ENCODE results near the gene SYT9.
A peak's percentile ranks its signal among the peaks of the same experiment; 100 is the strongest.

Gene SYT9

GRCh38 chr11:7428196-7428595 lies 176.5 kb downstream of the SYT9 start:
- DNase-seq (no peak), ATAC-seq (replicated peaks) (no peak)
- Mint-ChIP-seq H3K27me3 (peaks cover 27 to 41% of the 10 kb centered on the region in 2 donors), H3K4me3 (no peak overlapping the region), H3K36me3 (ENCODE audit: insufficient read depth) (no peaks in the 10 kb centered on the region), H3K27ac (peak overlapping the region in 1 of 2 donors; percentile 9), H3K4me1 (ENCODE audit: low read depth in 2 of 2) (no peaks in the 10 kb centered on the region), H3K9me3 (no peaks in the 10 kb centered on the region)

GRCh38 chr11:7430496-7430895 lies 178.8 kb downstream of the SYT9 start:
- ATAC-seq (replicated peaks), result no peak
- H3K9me3 Mint-ChIP-seq, result no peaks in the 10 kb centered on the region
- no peaks in the 10 kb centered on the region for H3K36me3 Mint-ChIP-seq (ENCODE audit: insufficient read depth)
- H3K4me1 Mint-ChIP-seq (ENCODE audit: low read depth in 2 of 2), result no peaks in the 10 kb centered on the region
- no peak for DNase-seq
- peaks cover 21 to 32% of the 10 kb centered on the region in 2 donors for H3K27me3 Mint-ChIP-seq
- no peak overlapping the region for H3K4me3 Mint-ChIP-seq
- H3K27ac Mint-ChIP-seq, result no peak overlapping the region

- no peak for DNase-seq
- Mint-ChIP-seq H3K4me3 (no peak overlapping the region), H3K4me1 (ENCODE audit: low read depth in 2 of 2) (peaks cover 14 to 16% of the 10 kb centered on the region in 2 donors), H3K36me3 (ENCODE audit: insufficient read depth) (no peaks in the 10 kb centered on the region), H3K9me3 (no peaks in the 10 kb centered on the region), H3K27me3 (no peaks in the 10 kb centered on the region), H3K27ac (peak overlapping the region in 1 of 2 donors; percentile 87)
- no peak for ATAC-seq (replicated peaks)
Measured at GRCh38 chr11:7435176-7435575, 183.5 kb downstream of the SYT9 start.

DNA sequence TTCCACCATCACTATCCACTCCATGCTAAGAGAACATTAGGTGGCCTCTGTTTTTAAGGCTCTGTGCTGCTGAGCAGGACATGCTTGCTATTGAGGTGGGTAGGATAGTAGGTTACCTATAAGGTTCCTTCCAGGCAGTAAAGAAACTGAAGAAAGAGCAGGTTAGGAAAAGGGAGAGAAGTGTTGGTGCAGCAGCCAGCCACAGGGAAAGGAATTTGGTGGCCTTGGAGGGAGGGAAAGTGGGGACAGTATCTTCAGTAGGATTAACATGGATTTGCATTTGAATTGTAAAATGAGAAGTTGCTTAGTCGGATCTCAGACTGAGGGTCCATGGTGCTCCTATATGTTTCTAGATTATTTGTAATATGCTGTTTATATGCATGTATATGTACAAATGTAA lies 184.4 kb downstream of the SYT9 start:
- Mint-ChIP-seq H3K36me3 (ENCODE audit: insufficient read depth) (no peaks in the 10 kb centered on the region), H3K27me3 (no peaks in the 10 kb centered on the region), H3K4me3 (peak overlapping the region; percentile 65 to 66), H3K27ac (peak overlapping the region; percentile 87 to 94), H3K4me1 (ENCODE audit: low read depth in 2 of 2) (peaks cover 14 to 16% of the 10 kb centered on the region in 2 donors), H3K9me3 (no peaks in the 10 kb centered on the region)
- DNase-seq, result no peak
- ATAC-seq (replicated peaks), result no peak

DNA sequence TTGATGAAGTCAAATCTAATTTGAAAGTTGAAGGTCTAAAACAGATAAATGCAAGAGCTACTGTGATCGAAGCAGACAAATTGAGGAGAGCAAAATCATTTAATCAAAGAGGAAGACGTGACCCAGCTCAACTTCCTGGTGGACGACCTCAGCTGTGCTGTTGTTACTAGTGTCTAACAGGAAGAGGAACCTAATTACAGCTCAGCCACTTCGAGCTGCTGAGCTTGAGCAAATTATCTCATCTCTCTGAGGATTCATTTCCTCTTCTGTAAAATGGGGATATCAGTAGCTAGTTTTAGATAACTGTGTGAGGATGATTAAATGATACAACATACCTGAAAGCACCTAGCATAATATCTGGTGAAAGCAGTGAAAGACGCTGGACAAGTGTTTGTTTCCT lies 185.0 kb downstream of the SYT9 start:
- Mint-ChIP-seq H3K4me3 (peak overlapping the region; percentile 65 to 66), H3K4me1 (ENCODE audit: low read depth in 2 of 2) (peaks cover 14 to 16% of the 10 kb centered on the region in 2 donors), H3K36me3 (ENCODE audit: insufficient read depth) (no peaks in the 10 kb centered on the region), H3K9me3 (no peaks in the 10 kb centered on the region), H3K27me3 (no peaks in the 10 kb centered on the region), H3K27ac (peak overlapping the region; percentile 87 to 94)
- peak; percentile 78 for ATAC-seq (replicated peaks)
- DNase-seq, result peak in 1 of 3 experiments; percentile 9

DNA sequence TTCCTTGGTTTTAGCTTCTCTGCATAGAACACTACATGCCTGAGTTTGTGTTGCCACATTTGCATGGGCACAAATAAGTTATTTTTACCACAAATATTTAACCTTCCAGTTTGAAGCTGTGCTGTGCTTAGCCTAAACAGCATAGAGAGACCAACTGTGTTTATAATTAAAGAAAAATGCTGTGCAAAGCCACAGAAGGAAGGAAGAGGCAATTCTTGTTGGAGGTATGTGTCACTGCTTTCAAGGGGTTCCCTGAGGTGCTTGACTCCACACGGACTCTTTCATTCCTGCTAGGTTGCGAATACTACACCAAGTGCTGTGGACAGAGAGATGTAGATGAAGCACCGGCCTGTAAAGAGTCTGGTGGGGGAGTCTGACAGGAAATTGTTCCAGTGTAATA lies 186.0 kb downstream of the SYT9 start:
- DNase-seq (no peak), ATAC-seq (replicated peaks) (no peak)
- Mint-ChIP-seq H3K27me3 (no peaks in the 10 kb centered on the region), H3K27ac (peak overlapping the region in 1 of 2 donors; percentile 36), H3K9me3 (no peaks in the 10 kb centered on the region), H3K4me1 (ENCODE audit: low read depth in 2 of 2) (peaks cover 14 to 16% of the 10 kb centered on the region in 2 donors), H3K36me3 (ENCODE audit: insufficient read depth) (no peaks in the 10 kb centered on the region), H3K4me3 (no peak overlapping the region)

DNA sequence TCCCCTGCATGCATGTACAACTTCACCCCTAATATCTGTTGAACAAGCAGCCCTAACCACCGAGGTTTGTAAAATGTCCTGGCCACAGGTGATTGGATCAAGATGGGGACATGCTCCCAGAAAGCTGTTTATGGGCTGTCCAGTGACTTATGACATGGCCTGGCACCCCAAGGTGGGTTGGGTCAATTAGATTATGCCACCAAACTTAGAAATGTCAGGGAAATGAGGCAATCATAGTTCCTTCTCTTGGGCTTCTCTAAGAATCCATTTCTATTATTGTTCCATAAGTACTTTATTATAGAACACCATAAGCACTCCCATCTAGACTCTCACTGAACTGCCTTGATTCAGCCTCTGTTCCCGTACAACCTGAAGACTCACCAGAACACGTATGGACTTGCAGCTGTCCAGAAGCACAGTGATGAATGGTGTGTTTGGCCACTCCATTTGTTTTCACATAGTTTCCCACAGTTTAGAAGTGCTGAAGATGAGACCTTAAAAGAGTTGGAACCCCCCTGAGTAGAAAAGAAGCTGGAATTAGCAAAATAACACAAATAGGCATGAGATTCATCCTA lies 188.1 kb downstream of the SYT9 start:
- DNase-seq (no peak), ATAC-seq (replicated peaks) (no peak)
- peak overlapping the region in 1 of 2 donors; percentile 33 for H3K27ac Mint-ChIP-seq
- no peaks in the 10 kb centered on the region for H3K36me3 Mint-ChIP-seq (ENCODE audit: insufficient read depth)
- no peak overlapping the region for H3K4me3 Mint-ChIP-seq
- H3K9me3 Mint-ChIP-seq, result no peaks in the 10 kb centered on the region
- H3K27me3 Mint-ChIP-seq, result peaks cover 0 to under 1% of the 10 kb centered on the region in 2 donors
- peaks cover 14 to 16% of the 10 kb centered on the region in 2 donors for H3K4me1 Mint-ChIP-seq (ENCODE audit: low read depth in 2 of 2)

DNA sequence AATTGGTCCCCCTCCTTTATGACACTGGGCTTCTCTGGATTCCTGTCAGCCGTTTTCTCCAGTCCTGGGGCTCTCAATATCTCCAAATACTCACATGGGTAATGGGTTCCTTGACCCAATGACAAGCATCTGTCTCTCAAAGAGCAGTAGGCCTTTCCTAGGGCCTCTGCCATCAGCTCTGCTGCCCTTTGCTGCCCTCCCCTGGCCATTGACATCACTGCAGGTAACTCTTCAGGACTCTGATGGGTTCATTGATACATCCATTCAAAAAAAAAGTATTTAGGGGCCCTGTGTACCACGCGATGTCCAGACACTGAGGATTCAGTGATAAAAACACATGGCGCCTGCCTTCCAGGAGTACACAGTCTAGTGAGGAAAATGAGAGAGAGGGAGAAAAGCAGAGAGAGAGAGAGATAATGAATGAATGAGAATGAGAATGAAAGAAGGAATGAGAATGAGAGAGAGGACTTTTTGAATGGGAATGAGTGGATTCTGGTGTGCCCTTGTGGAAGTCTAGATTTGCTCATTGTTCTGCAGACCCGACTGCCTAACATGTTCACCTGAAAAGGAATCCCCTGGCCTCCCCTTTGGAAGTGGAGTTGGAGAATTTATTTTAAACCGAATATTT lies 191.0 kb downstream of the SYT9 start:
- ATAC-seq (replicated peaks), result peak; percentile 83

DNA sequence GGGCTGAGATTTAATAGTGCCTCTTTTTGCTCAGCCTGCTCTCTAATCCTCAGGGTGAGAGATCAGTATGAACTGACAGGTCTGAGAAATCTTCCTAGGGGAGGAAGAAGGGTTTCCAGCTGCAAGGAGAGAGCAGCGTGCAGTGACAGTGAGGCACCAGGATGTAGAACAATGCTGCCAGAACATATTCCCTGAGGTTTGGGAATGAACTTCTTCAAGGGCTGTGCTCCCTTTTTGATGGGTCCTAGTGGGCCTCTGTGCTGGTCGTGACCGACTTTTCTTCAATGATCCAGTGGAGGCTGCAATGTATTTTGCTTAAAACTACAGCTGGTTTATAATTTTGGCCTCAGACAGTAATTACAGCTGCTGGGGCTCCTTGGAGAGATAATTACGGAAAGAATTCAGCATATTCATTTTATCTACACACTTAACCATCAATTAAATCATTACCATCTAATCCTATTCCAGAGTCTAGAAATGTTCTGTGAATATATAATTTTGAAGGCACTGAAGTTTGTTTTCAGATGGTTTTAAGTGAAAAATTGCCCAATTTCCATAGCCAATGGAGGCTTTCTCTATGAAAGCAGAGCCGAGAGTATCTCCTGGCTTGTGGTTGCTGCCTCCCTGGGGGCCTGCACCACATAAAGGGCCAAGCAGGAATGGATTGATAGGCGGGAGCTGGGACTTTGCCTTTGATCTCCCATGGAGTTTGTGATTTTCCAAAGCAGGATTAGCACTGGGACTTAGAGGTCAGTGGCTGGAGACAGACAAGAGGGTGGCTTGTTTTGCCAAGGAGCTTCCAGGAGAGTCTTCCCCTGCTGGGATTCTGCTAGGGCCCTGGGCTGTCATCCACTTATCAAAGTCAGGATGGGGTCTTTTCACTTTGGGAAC lies 192.6 kb downstream of the SYT9 start:
- peaks cover 10 to 21% of the 10 kb centered on the region in 2 donors for H3K27me3 Mint-ChIP-seq
- no peaks in the 10 kb centered on the region for H3K36me3 Mint-ChIP-seq (ENCODE audit: insufficient read depth)
- no peaks in the 10 kb centered on the region for H3K4me1 Mint-ChIP-seq (ENCODE audit: low read depth in 2 of 2)
- no peak overlapping the region for H3K4me3 Mint-ChIP-seq
- H3K9me3 Mint-ChIP-seq, result no peaks in the 10 kb centered on the region
- no peak overlapping the region for H3K27ac Mint-ChIP-seq
- no peak for ATAC-seq (replicated peaks)
- DNase-seq, result no peak

More for the DNA sequence above, 191.0 kb downstream of the SYT9 start:
- peaks cover 0 to 3% of the 10 kb centered on the region in 2 donors for H3K4me1 Mint-ChIP-seq (ENCODE audit: low read depth in 2 of 2)
- H3K36me3 Mint-ChIP-seq (ENCODE audit: insufficient read depth), result no peaks in the 10 kb centered on the region
- DNase-seq, result peak; percentile 60 to 71 (median 68)
- H3K27ac Mint-ChIP-seq, result no peak overlapping the region
- H3K27me3 Mint-ChIP-seq, result peaks cover 10 to 21% of the 10 kb centered on the region in 2 donors
- H3K9me3 Mint-ChIP-seq, result no peaks in the 10 kb centered on the region
- no peak overlapping the region for H3K4me3 Mint-ChIP-seq

- Mint-ChIP-seq H3K9me3 (no peaks in the 10 kb centered on the region), H3K27ac (no peak overlapping the region), H3K4me1 (ENCODE audit: low read depth in 2 of 2) (no peaks in the 10 kb centered on the region), H3K4me3 (no peak overlapping the region), H3K27me3 (peaks cover 10 to 21% of the 10 kb centered on the region in 2 donors), H3K36me3 (ENCODE audit: insufficient read depth) (no peaks in the 10 kb centered on the region)
- DNase-seq (no peak), ATAC-seq (replicated peaks) (no peak)
Measured at GRCh38 chr11:7445564-7445963, 193.9 kb downstream of the SYT9 start.

DNA sequence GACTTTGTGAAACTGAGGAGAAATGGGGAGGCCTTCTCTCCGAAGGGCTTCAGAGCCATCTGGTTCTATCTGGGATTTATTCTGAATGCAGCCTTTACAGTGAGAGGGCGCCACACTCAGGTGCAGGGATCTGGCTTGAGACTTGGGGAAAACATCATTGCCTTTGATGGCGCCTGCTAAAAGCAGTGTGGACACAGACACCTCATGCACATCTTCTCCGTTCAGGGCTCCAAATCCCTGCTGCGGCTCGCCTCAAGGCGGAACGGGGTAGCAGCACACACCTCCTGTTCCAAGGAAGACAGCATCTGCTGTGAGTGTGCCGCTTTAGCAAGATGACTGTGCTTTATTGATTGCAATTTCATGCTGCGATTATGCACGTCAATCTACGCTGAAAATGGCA lies 196.5 kb downstream of the SYT9 start:
- ATAC-seq (replicated peaks), result no peak
- Mint-ChIP-seq H3K9me3 (no peaks in the 10 kb centered on the region), H3K4me1 (ENCODE audit: low read depth in 2 of 2) (no peaks in the 10 kb centered on the region), H3K4me3 (no peak overlapping the region), H3K36me3 (ENCODE audit: insufficient read depth) (no peaks in the 10 kb centered on the region), H3K27ac (no peak overlapping the region), H3K27me3 (peaks cover 10 to 21% of the 10 kb centered on the region in 2 donors)
- DNase-seq, result no peak

DNA sequence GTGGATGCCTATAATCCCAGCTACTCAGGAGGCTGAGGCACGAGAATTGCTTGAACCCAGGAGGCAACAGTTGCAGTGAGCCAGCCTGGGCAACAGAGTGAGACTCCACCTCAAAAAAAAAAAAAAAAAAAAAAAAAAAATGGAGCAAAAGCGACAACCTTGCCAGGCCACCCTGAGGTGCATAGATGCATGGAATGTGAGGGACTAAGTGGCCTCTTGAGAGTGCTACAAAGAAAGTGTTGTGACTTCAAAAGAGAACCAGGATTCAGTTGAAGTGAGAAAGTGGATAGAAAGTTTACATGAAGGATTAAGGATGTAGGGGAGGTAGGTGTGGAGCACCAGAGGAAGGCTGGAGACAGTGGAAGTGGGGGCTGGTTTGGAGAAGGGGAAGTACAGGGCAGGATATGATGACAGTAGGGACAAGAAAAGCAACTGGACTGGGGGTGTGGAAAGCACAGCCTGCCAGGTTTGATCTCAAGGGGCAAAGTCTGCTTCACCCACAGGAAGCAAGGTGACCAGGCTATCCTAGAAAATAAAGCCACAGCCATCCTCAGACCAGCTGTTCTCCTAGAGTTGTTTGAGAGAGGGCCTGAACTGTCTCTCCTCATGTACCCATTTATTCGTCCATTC lies 197.6 kb downstream of the SYT9 start:
- Mint-ChIP-seq H3K27ac (peak overlapping the region in 1 of 2 donors; percentile 48), H3K9me3 (no peaks in the 10 kb centered on the region), H3K4me3 (no peak overlapping the region), H3K27me3 (peaks cover 10 to 21% of the 10 kb centered on the region in 2 donors), H3K36me3 (ENCODE audit: insufficient read depth) (no peaks in the 10 kb centered on the region), H3K4me1 (ENCODE audit: low read depth in 2 of 2) (no peaks in the 10 kb centered on the region)
- ATAC-seq (replicated peaks), result no peak
- no peak for DNase-seq

DNA sequence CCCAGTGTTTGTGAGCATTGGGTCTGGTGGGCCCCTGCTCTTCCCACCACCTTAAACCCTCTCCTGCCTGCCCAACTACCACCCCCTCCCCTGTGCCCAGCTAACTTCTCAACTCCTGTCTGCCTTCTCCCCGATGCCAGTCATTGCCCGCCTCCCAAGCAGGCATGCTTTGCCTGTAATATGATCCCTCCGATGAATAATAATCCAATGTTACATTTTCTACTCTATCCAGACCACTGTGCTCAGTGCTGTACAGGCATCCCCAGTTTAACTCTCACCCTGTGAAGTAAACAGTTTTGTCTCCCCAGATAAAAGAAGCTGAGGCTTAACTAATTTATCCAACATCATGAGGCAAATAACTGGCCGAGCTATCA lies 198.1 kb downstream of the SYT9 start:
- no peak for DNase-seq
- Mint-ChIP-seq H3K4me1 (ENCODE audit: low read depth in 2 of 2) (no peaks in the 10 kb centered on the region), H3K9me3 (no peaks in the 10 kb centered on the region), H3K36me3 (ENCODE audit: insufficient read depth) (no peaks in the 10 kb centered on the region), H3K27ac (no peak overlapping the region), H3K27me3 (peaks cover 10 to 21% of the 10 kb centered on the region in 2 donors), H3K4me3 (no peak overlapping the region)
- no peak for ATAC-seq (replicated peaks)

Measured in effector memory CD8-positive, alpha-beta T cell (primary cell).